Stimulated activated CD4-positive, alpha-beta T cell treated with anti-CD3 and anti-CD28 coated beads, Interleukin-4, amount 100 ng/mL, for 24 hours (primary cell): ENCODE results near the gene C20orf144.

Experiments
- DNase-seq: peaks from one replicate; pipeline ENCODE4 v3.0.0-alpha.2; 2020

C20orf144 gene

DNA sequence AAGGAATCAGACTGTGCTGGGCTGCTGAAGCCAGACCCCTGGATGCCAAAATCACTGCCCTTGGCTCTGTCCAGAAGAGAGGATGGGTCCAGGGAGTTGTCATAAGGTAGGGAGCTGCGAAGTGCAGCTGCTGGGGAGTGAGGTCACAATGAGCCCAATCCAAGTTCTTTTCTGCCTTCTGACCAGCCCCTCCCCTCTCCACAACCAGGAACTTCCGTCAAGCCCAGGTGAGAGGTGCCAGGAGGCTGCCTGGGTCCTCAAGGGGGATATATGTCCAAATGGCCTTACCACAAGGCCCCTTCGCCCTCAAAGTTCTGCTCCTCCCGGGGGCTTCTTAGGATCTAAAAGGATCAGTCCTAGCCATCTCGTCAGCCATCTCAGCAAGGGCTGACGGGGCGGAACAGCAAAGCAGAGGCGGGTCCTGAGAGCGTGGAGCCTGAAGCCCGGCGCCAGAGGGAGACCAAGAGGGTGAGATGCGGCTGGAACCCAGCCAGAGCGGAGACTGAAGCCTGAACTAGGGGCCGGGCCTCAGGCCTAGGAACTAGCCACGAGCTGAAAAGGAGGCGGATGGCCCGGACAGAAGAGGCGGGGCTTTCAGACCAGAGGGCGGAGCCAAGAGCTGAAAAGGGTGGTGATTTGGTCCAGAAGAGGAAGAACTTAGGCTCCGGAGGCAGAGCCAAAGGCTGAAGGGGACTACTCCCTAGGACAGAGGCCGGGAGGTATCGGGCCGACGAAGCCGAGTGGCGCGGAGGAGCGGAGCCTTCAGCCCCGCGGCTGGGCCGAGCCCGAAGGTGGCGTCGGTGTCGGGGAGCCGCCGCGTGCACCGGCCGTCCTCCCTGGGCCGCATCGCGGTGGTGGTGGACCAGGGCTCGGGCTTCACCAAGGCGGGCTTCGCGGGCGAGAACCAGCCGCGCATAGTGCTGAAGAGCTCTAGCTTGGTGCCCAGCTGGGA lies 4.4 kb downstream of the C20orf144 start, which contains the start of gene ACTL10:
TSS of gene ACTL10 (plus strand) at position 651 of the 952 bp plus-strand sequence. CDS start 555 bp downstream, outside the sequence.
- peak; percentile 85 for DNase-seq

DNA sequence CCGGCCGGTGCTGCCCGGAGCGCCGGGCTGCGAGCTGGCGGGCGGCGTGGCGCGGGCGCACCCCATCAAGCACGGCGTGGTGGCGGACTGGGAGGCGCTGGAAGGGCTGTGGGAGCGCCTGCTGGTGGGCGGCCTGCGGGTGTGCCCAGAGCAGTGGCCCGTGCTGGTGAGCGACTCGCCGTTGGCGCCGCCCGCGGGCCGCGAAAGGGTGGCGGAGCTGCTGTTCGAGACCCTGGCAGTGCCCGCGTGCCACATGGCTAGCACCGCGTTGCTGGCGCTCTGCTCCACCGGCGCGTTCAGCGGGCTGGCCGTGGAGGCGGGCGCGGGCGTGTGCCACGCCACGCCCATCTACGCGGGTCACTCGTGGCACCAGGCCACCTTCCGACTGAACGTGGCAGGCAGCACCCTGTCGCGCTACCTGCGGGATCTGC lies 5.1 kb downstream of the C20orf144 start:
- peak; percentile 41 for DNase-seq

DNA sequence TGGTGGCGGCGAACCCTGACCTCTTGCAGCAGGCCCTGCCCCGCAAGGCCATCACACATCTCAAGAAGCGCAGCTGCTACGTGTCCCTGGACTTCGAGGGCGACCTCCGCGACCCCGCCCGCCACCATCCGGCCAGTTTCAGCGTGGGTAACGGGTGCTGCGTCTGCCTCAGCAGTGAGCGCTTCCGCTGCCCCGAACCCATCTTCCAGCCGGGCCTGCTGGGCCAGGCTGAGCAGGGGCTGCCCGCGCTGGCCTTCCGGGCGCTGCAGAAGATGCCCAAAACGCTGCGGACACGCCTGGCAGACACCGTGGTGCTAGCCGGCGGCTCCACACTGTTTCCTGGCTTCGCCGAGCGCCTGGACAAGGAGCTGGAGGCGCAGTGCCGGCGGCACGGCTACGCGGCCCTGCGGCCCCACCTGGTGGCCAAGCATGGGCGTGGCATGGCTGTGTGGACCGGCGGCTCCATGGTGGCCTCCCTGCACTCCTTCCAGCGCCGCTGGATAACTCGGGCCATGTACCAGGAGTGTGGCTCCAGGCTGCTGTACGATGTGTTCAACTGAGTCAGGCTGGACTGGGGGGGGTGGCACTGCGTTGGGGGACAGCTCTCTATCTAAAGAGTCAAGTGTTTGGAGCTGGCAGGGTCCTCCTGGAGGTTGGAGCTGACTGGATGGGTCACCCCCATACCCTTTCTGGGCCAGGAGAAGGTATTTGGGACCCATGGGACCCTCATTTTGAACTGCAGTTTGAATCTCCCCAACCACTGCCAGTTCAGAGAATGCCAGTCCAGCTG lies 5.7 kb downstream of the C20orf144 start:
- peak; percentile 79 for DNase-seq

DNA sequence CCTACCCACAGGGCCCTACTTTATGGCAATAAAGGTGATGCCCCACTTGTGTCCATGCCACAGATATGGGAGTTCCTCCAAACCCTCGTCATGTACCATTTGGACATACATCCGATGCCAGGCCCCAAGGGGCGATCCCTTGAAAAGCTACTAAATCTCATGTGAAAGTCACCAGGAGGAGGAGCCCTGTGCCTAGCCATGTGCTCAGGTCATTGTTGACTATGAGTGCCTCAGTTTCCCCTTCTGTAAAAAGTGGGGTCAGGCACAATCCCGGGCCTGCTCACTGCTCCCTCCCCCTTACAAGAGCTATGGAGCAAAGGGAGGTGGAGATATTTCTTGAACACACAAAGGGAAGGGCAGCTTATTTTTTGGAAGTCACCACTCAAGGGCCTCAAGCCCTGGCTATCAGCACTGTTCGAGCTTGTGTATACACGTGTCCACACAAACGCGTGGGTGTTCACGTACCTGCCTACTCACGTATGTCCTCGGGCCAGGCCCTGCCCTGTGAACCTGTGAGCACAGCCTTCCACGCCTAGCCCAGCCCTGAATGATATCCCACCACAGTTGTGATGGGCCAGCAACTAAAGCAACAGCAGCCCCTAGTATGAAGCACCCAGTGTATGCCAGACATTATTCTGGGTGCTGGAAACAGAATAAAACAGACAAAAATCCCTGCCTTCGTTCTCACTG lies 6.5 kb downstream of the C20orf144 start:
- DNase-seq, result no peak

DNA sequence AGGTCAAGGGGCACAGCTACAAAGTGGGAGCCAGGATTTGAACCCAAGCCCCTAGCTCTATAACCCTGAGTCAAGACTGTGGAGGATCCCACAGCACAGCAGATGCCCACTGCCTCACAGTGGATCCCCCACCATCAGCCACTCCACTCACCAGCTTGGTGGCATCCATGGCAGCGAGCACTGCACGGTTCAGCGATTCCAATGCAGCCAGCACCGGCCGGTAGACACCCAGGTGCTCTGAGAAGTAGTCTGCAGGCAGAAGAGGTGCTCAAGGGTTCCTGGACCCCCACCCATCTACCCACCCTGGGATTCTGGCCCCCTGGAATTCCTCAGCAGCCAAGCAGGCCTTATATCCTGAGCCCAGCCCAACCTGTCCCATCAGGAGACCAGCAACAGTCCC lies 7.1 kb downstream of the C20orf144 start:
- no peak for DNase-seq

DNA sequence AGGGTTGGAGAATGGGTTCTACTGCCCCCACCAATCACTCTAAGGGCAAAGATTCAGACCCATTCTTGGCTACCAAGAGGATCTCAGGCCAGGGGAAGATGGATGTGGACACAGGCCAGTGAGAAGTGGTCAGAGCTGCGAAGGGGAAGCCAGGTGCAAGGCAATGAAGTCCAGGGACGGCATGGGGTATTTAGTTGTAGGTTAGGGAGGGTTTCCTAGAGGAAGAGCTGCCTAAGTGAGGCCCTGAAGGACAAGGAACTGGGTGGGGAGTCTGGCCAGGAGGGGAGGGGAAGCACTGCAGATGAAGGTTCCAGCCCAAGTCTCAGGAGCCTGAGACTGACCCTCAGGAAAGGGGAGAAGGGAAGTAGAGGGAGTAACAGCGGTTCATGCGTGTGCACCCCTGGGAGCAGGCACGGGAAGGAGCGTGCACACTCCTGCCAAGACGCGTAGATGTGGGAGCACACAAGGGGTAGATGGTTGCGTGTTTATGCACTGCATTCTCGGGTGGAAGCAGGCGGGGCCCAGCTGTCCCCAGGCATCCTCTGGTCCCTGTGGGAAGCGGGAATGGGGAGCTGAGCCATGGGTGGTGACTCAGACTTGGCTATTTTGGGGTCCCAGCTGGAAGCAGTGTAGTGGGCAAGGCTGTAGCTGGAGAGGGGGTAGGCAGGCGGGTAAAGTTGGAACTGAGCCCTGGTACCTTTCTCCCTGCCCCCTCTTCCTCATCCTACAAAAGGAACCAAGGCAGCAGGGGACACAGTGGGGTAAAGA lies 7.9 kb downstream of the C20orf144 start:
- no peak for DNase-seq

DNA sequence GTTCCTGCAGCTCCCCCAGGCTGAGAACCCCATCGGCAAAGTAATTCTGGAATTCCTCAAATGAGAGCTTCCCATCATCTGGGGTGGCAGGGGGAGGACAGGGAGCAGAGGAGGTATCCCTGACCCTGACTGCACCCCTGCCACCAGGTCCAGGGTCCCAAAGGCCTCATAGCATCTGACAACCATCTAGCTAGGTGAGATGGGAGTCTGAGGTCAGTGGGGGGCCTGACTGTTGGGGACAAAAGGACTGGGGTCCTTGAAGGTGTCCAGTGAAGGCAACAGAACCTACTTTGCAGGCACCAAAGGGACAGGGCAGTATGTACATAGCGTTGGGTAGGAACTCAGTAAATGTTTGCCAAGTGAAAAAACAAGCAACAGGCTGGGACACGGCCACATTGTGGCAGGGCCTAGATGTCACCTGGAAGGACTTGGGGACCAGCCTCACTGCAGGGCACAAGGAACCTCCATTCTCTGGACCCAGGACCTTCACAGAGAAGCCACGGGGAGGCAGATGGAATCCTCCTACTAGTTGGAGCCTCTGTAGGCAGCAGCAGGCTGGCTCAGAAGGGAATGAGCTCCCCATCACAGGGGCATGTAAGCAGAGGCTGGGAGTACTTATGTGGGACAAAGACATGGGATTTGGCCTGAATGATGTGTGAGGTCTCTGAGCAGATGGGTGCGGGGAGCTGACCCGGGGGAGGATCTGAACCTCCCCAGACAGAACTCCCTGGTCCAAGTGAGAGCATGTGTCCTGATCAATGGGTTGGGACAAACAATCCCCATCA lies 8.8 kb downstream of the C20orf144 start:
- no peak for DNase-seq

DNA sequence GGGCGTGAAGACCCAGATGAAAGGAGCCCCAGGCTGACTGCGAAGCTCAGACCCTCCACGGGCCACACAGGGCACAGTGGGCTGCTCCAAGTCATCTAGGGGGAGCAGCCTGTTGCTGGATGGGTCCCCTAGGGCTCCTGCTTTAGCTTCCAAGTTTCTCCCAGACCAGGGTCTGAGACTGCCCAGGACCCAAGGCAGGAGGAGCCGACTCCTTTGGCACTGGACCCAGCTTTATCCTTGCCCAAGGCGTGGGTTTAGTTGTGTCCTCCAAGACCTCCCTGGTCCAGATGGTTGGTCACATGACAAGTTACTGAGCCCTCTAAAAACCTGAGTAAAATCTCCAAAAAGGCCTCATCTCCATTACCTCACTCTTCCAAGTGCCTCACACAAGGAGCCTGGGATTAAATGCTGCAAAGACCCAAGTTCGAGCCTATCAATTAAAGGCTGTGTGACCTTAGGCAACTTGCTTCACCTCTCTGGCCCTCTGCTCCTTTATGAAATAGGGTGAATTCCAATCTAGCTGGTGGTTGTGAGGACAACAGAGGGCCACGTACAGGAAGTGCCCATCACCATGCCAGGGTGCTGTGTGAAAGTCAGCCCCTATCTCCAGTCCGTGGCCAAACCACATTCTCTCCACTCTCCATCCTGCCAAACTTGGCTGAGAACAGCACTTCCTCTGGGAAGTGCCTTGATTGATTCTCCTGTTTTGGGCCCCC lies 9.6 kb downstream of the C20orf144 start:
- DNase-seq, result no peak

DNA sequence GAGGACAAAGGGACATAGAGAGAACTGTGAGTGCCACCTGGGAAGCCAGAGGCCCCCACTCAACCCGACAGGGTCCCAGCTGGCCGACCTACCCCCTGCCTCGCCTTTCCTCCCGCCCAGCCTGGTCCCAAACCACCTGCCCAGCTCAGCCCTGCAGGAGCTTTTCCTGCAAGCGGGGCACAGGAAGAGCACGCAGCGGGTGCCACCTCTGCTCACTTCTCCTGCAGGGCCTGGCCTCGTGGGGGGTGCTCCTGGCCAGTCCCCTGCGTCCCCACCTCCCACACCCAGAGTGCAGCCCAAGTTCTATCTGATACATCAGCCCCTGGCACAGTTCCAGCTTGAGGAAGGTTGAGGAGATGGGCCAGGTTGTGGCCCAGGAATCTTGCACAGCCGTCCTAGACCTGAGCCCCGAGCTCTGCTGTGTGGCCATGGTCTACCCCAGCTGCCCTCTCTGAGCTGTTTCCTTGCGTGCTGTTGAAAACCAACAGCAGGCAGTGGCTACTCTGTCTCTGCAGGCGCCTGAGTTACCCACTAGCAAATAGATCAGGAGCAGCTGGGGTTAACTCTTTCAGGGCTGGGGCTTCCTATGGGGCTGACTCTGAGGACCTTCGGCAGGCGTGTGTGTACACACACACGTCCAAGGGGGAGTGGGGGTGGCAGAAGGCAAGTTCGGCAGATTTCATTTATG lies 10.4 kb downstream of the C20orf144 start:
- DNase-seq, result no peak

DNA sequence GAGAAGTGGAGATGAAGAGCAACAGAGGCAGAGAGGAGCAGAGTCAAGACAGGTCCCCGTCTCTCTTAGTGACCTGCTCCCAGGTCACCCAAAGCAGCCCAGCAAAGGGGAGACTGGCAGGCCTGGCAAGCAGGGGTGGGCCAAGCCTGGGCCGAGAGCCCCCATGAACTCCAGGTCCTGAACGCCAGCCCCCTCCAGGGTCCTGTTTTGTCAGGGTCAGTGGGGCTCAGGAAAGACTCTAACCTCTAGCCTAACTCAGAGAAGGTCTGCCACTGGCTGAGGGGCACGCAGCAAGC lies 10.9 kb downstream of the C20orf144 start:
- no peak for DNase-seq

DNA sequence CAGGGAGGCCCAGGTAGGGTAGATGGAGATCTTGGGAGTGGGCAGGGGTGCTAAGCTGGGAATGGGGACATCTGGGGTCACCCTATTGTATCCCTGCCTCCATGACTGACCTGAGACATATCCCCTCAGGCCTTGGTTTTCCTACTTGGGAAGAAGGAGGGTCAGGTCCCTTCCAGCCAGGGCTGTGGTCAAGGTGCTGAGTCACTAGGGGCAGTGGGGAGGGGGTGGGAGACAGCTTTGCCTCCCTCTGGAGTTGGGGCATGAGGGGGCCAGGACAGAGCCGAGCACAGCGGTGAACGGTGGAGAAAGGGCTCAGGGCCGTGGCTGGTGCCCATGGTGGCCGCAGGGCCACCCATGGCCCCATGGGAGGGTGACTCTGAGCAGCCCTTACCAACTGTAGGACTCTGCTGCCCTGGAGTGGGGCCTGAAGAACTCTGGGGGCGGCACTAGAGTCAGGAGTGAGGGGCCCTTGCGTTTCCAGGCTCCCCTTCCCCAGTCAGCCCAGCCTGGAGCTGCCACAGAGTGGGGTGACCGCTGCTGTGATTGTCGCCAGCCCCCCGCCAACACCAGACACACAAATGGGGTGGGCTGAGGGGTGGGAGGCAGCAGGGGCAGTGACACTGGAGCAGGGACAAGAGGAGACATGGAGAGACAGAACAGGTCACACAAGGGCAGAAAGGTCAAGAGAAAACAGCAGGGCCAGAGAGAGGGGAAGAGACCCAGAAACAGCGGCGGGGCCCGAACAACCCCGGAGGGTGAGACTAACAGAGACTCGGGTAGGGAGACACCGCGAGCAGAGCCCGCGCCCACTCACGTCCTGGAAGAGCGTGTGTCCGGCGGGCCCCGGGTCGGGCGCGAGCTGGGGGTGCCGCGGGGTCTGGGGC lies 11.5 kb downstream of the C20orf144 start:
- DNase-seq, result no peak

DNA sequence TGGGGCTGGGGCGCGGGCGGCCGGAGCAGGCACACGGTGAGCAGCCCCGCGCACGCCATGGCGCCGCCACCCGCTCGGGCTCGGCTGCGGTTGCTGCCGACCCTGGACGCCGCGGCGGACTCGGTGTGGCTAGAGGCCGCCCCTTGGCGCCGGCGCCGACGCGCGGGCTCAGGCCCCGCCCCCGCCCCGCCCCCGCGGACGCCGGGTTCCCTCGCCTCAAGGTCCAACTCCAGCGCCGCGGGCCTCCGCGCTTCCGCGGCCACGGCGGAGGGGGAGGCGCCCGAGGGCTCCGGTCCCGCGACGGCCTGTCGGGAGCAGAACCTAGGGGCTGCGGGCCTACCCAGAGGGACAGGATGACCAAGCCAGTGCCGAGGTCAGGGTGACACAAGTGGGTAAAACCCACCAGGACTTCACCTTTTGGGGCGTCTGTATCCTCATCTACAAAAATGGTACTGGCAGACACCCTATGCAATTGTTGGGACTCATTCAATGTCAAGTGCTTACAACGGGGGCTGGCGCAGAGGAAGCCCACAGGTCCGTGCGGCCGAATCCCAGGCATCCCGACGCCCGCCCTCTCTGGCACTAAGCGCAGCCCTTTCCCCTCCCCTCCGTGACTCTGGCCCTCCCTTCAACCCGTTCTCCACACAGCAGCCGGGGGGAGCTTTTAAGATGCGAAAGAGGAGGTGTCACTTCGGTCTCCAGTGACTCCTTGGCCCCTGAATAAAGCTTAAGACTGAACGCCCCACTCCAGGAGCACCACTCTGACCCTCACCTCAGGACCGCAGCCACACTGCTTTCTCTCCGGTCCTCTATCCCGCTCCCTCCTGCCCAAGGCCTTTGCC lies 12.4 kb downstream of the C20orf144 start, which contains the start of gene NECAB3:
TSS of gene NECAB3 (minus strand) at position 135 of the 842 bp plus-strand sequence. CDS start at position 59, 76 bp downstream.
- DNase-seq, result peak; percentile 58

DNA sequence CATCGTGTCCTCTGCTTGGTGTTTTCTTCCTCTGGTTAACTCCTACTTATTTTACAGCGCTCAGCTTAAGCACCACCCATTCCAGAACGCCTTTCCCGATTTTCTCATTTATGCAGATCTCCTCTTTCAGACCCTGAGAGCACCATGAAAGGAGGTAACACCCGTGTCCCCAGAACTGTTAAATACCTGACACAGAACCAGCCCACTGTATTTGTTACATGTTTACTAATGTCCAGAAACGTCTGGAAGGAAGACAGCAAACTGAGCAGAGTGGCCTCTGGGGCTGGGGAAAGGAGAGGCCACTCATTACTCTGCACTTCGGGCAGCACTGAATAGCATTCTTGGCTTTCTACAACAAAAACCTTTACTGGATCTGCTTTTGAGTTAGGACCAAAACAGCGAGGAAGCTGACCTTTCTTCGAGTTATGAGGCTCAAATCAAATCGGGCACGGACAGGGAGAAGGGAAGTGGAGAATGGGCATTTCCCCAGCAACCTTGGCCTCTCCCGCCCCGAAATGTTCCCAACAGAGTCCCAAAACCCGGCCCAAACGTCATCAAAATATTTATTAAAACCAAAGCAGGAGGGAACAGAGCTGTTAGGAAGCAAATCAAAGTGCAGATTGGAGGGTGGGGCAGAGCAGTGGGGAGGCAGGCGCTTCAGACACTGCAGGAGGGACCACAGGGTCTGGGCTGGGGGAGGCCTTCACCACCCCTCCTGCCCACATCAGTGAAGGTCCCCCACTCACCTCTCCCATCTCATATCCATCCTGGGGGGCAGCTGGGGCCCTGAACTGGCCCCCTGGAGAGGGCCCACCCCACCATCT lies 13.2 kb downstream of the C20orf144 start:
- DNase-seq, result no peak

DNA sequence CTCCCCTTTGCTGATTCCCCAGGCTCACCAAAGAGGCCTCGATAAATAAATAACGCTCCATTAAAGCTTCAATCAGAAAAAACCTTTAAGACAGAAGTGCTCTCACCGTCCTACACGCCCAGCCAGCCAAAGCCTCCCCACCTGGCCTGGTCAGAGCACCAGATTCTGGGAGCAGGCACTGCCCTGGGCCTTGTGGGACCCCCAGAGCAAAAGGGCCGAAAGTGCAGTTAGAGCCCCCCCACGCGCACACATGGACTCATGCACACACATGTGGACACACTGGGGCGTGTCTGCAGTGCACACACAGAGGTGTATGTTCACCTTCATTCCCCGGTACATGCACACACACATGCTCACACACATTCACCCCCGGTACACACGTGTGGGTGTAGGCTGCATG lies 14.0 kb downstream of the C20orf144 start:
- no peak for DNase-seq

DNA sequence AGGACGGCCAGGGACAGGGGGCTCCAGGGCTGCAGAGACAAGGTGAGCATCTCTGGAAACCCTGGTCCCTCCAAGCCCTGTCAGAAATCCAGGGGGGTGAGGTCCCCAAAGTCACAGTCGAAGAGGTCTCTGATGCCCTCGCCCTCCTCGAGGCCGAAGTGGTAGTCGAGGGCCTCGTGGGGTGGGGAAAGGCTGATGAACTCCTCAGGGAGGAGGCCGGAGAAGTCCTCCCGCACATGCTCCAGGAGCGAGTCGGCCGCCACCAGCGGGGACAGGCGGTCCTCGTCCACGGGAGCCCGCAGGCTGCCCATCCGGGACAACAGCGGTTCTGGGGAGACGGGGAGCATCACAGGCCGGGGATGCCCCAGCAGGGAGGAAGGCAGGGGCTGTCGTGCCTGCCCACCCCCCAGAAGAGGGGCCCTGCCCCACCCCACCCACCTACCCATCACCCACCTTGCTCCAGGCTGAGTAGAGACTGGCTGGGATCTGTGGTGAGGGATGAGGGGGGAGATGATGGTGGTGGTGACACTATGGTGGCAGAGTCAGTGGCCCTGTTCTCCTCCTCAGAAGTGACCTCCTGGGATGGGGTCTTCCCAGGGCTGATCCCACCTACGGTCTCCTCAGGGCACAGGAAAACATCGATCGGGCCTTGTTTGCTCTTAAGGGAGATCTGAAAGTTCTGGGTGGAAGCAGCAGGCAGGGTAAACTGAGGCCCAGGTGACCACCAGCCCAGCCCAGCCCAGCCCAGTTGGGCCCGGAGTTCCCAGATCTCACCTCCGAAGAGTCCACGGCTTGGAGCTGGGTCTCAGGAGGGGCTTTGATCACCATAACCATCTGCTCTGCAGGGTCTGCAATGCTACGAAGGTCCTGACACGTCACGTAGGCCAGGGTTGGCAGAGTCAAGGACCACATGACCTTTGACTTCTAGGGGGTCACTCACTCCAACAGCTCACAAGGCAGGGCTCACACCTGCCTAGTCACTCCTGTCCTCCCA lies 14.8 kb downstream of the C20orf144 start:
- DNase-seq, result no peak
